GM12892 (cell line): ENCODE measurements around the gene EDEM3.

Source experiments
- POLR2A ChIP-seq: IDR thresholded peaks from 2 replicates; pipeline ENCODE4 v1.6.1; 2011; ENCODE audit warnings: low read depth, low read length, control low read depth
- POLR2AphosphoS5 ChIP-seq: IDR thresholded peaks from 2 replicates; pipeline ENCODE4 v1.6.1; 2011; ENCODE audit warnings: low read depth, low read length, control low read depth

DNA sequence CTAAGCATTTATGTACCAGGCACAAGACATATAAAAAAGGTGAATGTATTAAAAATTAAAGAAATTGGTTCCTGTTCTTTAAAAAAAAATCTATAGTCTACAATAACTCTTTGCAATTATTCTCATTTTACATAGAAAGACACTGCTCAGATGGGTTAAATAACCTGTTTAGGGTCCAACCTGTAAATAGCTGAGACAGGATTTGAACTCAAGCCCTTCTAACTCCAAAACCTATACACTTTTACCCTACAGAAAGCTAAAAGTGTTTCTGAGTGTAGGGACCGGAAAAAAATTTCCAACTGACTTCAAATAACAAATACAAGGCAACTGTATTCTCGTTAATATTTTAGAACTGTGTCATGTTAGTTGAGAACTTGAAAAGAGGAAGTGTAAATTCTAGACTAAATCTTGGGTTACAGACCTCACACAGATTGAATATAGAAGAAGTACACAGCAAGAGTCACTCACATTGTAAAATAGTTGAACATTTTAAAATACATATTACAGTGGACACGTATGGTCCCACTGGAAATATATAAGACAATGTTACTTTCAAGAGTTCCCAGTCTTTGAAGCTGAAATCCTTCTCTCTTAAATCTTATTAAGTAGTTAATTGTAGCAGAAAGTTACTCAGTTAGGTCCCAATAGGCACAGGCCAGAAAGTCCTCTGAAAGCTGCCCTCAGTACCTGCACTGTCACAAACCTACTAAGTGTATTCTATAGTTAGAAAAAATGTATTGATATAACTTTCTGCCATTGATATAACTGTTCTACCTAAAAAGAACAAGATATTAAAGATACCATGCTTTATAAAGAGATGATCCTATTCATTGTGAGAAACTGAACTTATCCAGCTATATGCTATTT is 7.3 kb downstream of the EDEM3 start:
- TF ChIP-seq POLR2A (no peak), POLR2AphosphoS5 (no peak)
